SK-N-SH (cell line): Measurements from ENCODE around the gene RAB40C. TPM values are rescaled to one million over a fixed set of nuclear protein-coding genes. Genes with fewer than 3 reads are reported as not detected.

Experiments
- CTCF ChIA-PET: fragments of 300-600, 350-600 bp; formaldehyde crosslinking; extraction: SDS; loops from one replicate; lab custom pipeline; 2021; lab: Yijun Ruan, JAX
- POLR2A ChIA-PET: fragments of 350-600 bp; sonication (Branson Sonifier 250); formaldehyde crosslinking; extraction: SDS; loops from one replicate; lab custom pipeline; 2020; ENCODE audit warnings: antibody characterized with exemption, inconsistent platforms; lab: Yijun Ruan, JAX
- DNase-seq: peaks from one replicate; pipeline ENCODE4 v3.0.0; 2012
- H2AFZ ChIP-seq: fragments of 200-600 bp; sonication (generic); 2 replicates; pipeline ENCODE4 v1.8.1; 2016; ENCODE audit warnings: antibody characterized with exemption, mild to moderate bottlenecking, low read depth
- H3F3A ChIP-seq: fragments of 200-600 bp; sonication (generic); replicated peaks from 2 replicates; pipeline ENCODE3; 2016; ENCODE audit warnings: antibody characterized with exemption, mild to moderate bottlenecking; ENCODE audit not compliant: insufficient read depth
- H3K27ac ChIP-seq, 2 experiments: fragments of 200-500 bp in 1 of 2; fragments of 200-600 bp in 1 of 2; sonication (Bioruptor generic) in 1 of 2; sonication (generic), shearing (Covaris generic) in 1 of 2; 2 replicates each; pipeline versions ENCODE4 v1.5.1 to v1.6.1; 2014 to 2016; ENCODE audit warnings: low read depth in 2 of 2, inconsistent platforms in 1 of 2, low read length in 1 of 2, mild to moderate bottlenecking in 1 of 2, mixed read lengths in 1 of 2
- H3K27me3 ChIP-seq: fragments of 200-600 bp; sonication (generic), shearing (Covaris generic); 2 replicates; pipeline ENCODE4 v1.6.1; 2016; ENCODE audit warnings: mixed run types; ENCODE audit not compliant: insufficient read depth
- H3K36me3 ChIP-seq, 2 experiments: fragments of 200-500 bp in 1 of 2; fragments of 200-600 bp in 1 of 2; sonication (Bioruptor generic) in 1 of 2; sonication (generic) in 1 of 2; replicated peaks in 1 of 2; 2 replicates each; pipeline versions ENCODE3 to v1.5.1; 2014 to 2016; ENCODE audit warnings: low read length in 1 of 2, mild to moderate bottlenecking in 1 of 2; ENCODE audit not compliant: insufficient read depth in 2 of 2, control insufficient read depth in 1 of 2
- H3K4me1 ChIP-seq, 2 experiments: fragments of 200-500 bp in 1 of 2; fragments of 200-600 bp in 1 of 2; sonication (Bioruptor generic) in 1 of 2; sonication (generic), shearing (Covaris generic) in 1 of 2; 2 replicates each; pipeline versions ENCODE4 v1.5.1 to v1.6.1; 2014 to 2016; ENCODE audit warnings: low read depth in 1 of 2, low read length in 1 of 2, mixed run types in 1 of 2; ENCODE audit not compliant: insufficient read depth in 2 of 2, control insufficient read depth in 1 of 2
- H3K4me2 ChIP-seq: fragments of 200-600 bp; sonication (generic), shearing (Covaris generic); 2 replicates; pipeline ENCODE4 v1.6.1; 2017; ENCODE audit warnings: mixed run types
- H3K4me3 ChIP-seq, 2 experiments: fragments of 200-500 bp in 1 of 2; fragments of 200-600 bp in 1 of 2; sonication (Bioruptor generic) in 1 of 2; sonication (generic), shearing (Covaris generic) in 1 of 2; 2 replicates each; pipeline versions ENCODE4 v1.5.1 to v1.8.1; 2014 to 2016; ENCODE audit warnings: low read depth in 2 of 2, inconsistent platforms in 1 of 2, low read length in 1 of 2, mild to moderate bottlenecking in 1 of 2, mixed read lengths in 1 of 2, moderate library complexity in 1 of 2
- H3K79me2 ChIP-seq: fragments of 200-600 bp; sonication (generic); 2 replicates; pipeline ENCODE4 v1.8.1; 2017; ENCODE audit warnings: mild to moderate bottlenecking; ENCODE audit not compliant: insufficient read depth
- H3K9ac ChIP-seq: fragments of 200-600 bp; sonication (generic); 2 replicates; pipeline ENCODE4 v1.6.1; 2017; ENCODE audit warnings: mixed run types
- H3K9me2 ChIP-seq: fragments of 200-600 bp; sonication (generic); 2 replicates; pipeline ENCODE4 v1.6.1; 2017; ENCODE audit warnings: mixed run types
- H3K9me3 ChIP-seq: fragments of 200-600 bp; sonication (generic); 2 replicates; pipeline ENCODE4 v1.6.1; 2017; ENCODE audit warnings: mixed run types, mild to moderate bottlenecking, moderate library complexity
- H4K20me1 ChIP-seq: fragments of 200-600 bp; sonication (generic); 2 replicates; pipeline ENCODE4 v1.6.1; 2017; ENCODE audit warnings: mild to moderate bottlenecking, mixed run types; ENCODE audit not compliant: insufficient read depth
- CHD2 ChIP-seq: fragments of 150-350 bp; IDR thresholded peaks from 2 replicates; pipeline ENCODE4 v1.6.1; 2018; ENCODE audit warnings: low read length; ENCODE audit not compliant: partially characterized antibody
- ELF1 ChIP-seq: IDR thresholded peaks from 2 replicates; pipeline ENCODE4 v1.4.0; 2012
- EP300 ChIP-seq, 2 experiments: IDR thresholded peaks; 2 replicates each; pipeline versions ENCODE4 v1.4.0 to v1.6.1; 2012; ENCODE audit warnings: borderline replicate concordance in 1 of 2, low read depth in 1 of 2, low read length in 1 of 2
- EZH2phosphoT487 ChIP-seq: fragments of 200-600 bp; sonication (generic); IDR thresholded peaks from 2 replicates; pipeline ENCODE4 v1.6.1; 2017; ENCODE audit warnings: low read depth, mixed run types, mild to moderate bottlenecking, antibody characterized with exemption, moderate library complexity, borderline replicate concordance
- FOSL2 ChIP-seq: IDR thresholded peaks from 2 replicates; pipeline ENCODE4 v1.4.0; 2012; ENCODE audit warnings: low read depth, mild to moderate bottlenecking, moderate library complexity, borderline replicate concordance
- IRF3 ChIP-seq: fragments of 150-350 bp; IDR thresholded peaks from 2 replicates; pipeline ENCODE4 v1.6.1; 2016; ENCODE audit warnings: mild to moderate bottlenecking, low read depth, low read length
- JUND ChIP-seq: IDR thresholded peaks from 2 replicates; pipeline ENCODE4 v1.4.0; 2012
- MEF2A ChIP-seq: IDR thresholded peaks from 2 replicates; pipeline ENCODE4 v1.4.0; 2012; ENCODE audit warnings: low read depth, borderline replicate concordance
- MXI1 ChIP-seq: IDR thresholded peaks from 2 replicates; pipeline ENCODE4 v1.6.1; 2012; ENCODE audit warnings: mild to moderate bottlenecking, low read depth, low read length, improper control_type of control experiment
- NFIC ChIP-seq: IDR thresholded peaks from 2 replicates; pipeline ENCODE4 v1.4.0; 2012; ENCODE audit warnings: borderline replicate concordance
- NRF1 ChIP-seq: IDR thresholded peaks from 2 replicates; pipeline ENCODE4 v1.6.1; 2012; ENCODE audit warnings: low read depth, mild to moderate bottlenecking, low read length
- PBX3 ChIP-seq: IDR thresholded peaks from 2 replicates; pipeline ENCODE4; 2012
- POLR2AphosphoS5 ChIP-seq: IDR thresholded peaks from 2 replicates; pipeline ENCODE4 v1.6.1; 2012; ENCODE audit warnings: low read depth, low read length
- RAD21 ChIP-seq: IDR thresholded peaks from 2 replicates; pipeline ENCODE4 v1.6.1; 2012; ENCODE audit warnings: mild to moderate bottlenecking, low read length
- RCOR1 ChIP-seq: fragments of 150-350 bp; IDR thresholded peaks from 2 replicates; pipeline ENCODE4 v1.6.1; 2017; ENCODE audit warnings: antibody characterized with exemption, low read length
- REST ChIP-seq: IDR thresholded peaks from 2 replicates; pipeline ENCODE4 v1.6.1; 2012; ENCODE audit warnings: mild to moderate bottlenecking, low read depth, low read length, moderate library complexity
- RFX5 ChIP-seq: IDR thresholded peaks from 2 replicates; pipeline ENCODE4 v1.6.1; 2012; ENCODE audit warnings: mild to moderate bottlenecking, improper control_type of control experiment, low read length
- SIN3A ChIP-seq: IDR thresholded peaks from 2 replicates; pipeline ENCODE4 v1.6.1; 2012; ENCODE audit warnings: low read depth, mild to moderate bottlenecking, low read length, moderate library complexity, borderline replicate concordance
- SMC3 ChIP-seq: IDR thresholded peaks from 2 replicates; pipeline ENCODE4 v1.6.1; 2012; ENCODE audit warnings: low read depth, low read length, improper control_type of control experiment
- TCF12 ChIP-seq: IDR thresholded peaks from 2 replicates; pipeline ENCODE4 v1.4.0; 2012
- TEAD4 ChIP-seq: IDR thresholded peaks from 2 replicates; pipeline ENCODE4 v1.4.0; 2012; ENCODE audit warnings: mild to moderate bottlenecking, borderline replicate concordance; ENCODE audit not compliant: insufficient read depth
- WGBS: methylation state at CpG from one replicate; pipeline ENCODE4 v1.1.6; 2017; ENCODE audit warnings: low lambda C conversion rate; 5-methylcytosine and 5-hydroxymethylcytosine counted together
- polyA plus RNA-seq, 3 experiments: library from polyadenylated mRNA; depleted of rRNA; stranded (reverse); fragments of >200 nt; gene quantifications; 2 replicates each; pipeline ENCODE4 v1.2.3, GENCODE V29; 2012
- TF ChIP-seq, protein P1 (sequence below): fragments of 200-600 bp; sonication (generic); IDR thresholded peaks from 2 replicates; pipeline ENCODE4 v1.6.1; 2017; ENCODE audit warnings: antibody characterized with exemption, mild to moderate bottlenecking, moderate library complexity
- TF ChIP-seq, protein P2 (sequence below): fragments of 150-350 bp; IDR thresholded peaks from 2 replicates; pipeline ENCODE4 v1.6.1; 2017; ENCODE audit warnings: antibody characterized with exemption, low read length, low read depth, borderline replicate concordance

The RAB40C gene
- polyA plus RNA-seq, 1 of the 3 experiments (the other 2 are of a cell fraction) = 13.0 TPM

- Histone ChIP-seq H3K79me2 (peaks cover 12% of the 10 kb centered on the region; the same call in 1 of the 2 replicates), H3F3A (peaks cover 13% of the 10 kb centered on the region), H3K27me3 (no peaks in the 10 kb centered on the region), H3K4me3 (peak within 1 kb of the TSS; percentile 78 to 87), H2AFZ (peak within 1 kb of the TSS; percentile 68; the same call in 1 of the 2 replicates), H3K4me2 (peak within 1 kb of the TSS; percentile 90), H3K4me1 (peaks cover 0 to 33% of the 10 kb centered on the region in 2 experiments; a peak in 1 of 4 replicates), H4K20me1 (no peaks in the 10 kb centered on the region; the same call in 1 of the 2 replicates), H3K27ac (peak within 1 kb of the TSS; percentile 94 to 98), H3K9ac (peak within 1 kb of the TSS; percentile 90), H3K9me3 (no peaks in the 10 kb centered on the region), H3K9me2 (no peaks in the 10 kb centered on the region), H3K36me3 (peaks cover 0 to 16% of the 10 kb centered on the region in 2 experiments)
- CTCF ChIA-PET = interaction anchor here (0.9 to 2.2 kb wide), 8 partner anchors 9 to 1569 kb away, joined by 3 to 11 read pairs (median 3); partner anchors contain the start of genes JMJD8, MLST8, WDR24 and WDR90
- POLR2A ChIA-PET = interaction anchor here (0.7 to 1.6 kb wide), 8 partner anchors 12 to 109 kb away, joined by 3 to 5 read pairs (median 4); partner anchors contain the start of genes ANTKMT, CAPN15, RAB40C and WDR90
- peak; percentile 94 for DNase-seq
- 1% methylated on average over 45 of the region's 91 CpGs for WGBS
- peak; percentile 70 for TF ChIP-seq FOSL2
- peak; percentile 94 for TF ChIP-seq TEAD4
- TF ChIP-seq MXI1 = peak; percentile 96
- TF ChIP-seq RFX5 = no peak
- TF ChIP-seq TCF12 = peak; percentile 18; the same call in 1 of the 2 replicates
- no peak for TF ChIP-seq NFIC
- TF ChIP-seq EZH2phosphoT487 = no peak
- TF ChIP-seq, protein P1, sequence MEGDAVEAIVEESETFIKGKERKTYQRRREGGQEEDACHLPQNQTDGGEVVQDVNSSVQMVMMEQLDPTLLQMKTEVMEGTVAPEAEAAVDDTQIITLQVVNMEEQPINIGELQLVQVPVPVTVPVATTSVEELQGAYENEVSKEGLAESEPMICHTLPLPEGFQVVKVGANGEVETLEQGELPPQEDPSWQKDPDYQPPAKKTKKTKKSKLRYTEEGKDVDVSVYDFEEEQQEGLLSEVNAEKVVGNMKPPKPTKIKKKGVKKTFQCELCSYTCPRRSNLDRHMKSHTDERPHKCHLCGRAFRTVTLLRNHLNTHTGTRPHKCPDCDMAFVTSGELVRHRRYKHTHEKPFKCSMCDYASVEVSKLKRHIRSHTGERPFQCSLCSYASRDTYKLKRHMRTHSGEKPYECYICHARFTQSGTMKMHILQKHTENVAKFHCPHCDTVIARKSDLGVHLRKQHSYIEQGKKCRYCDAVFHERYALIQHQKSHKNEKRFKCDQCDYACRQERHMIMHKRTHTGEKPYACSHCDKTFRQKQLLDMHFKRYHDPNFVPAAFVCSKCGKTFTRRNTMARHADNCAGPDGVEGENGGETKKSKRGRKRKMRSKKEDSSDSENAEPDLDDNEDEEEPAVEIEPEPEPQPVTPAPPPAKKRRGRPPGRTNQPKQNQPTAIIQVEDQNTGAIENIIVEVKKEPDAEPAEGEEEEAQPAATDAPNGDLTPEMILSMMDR = no peak
- TF ChIP-seq IRF3 = no peak
- TF ChIP-seq JUND = no peak
- TF ChIP-seq PBX3 = no peak
- no peak for TF ChIP-seq SMC3
- TF ChIP-seq CHD2 = peak; percentile 84
- no peak for TF ChIP-seq RAD21
- TF ChIP-seq POLR2AphosphoS5 = peak; percentile 80
- 0 out of 4 replicates have a peak, but pooled peaks of 1 of the 2 experiments have one; percentile 1 for TF ChIP-seq EP300 (IDR thresholded peaks at IDR 0.05; ENCODE audit: borderline replicate concordance in 1 of 2, low read depth in 1 of 2, low read length in 1 of 2)
- no peak; the same call in 1 of the 2 replicates for TF ChIP-seq REST
- no peak for TF ChIP-seq MEF2A
- TF ChIP-seq ELF1 = 0 out of 2 replicates have a peak, but pooled peaks have one; percentile 41
- no peak for TF ChIP-seq NRF1
- TF ChIP-seq SIN3A = peak; percentile 60; the same call in 1 of the 2 replicates
- TF ChIP-seq, protein P2, sequence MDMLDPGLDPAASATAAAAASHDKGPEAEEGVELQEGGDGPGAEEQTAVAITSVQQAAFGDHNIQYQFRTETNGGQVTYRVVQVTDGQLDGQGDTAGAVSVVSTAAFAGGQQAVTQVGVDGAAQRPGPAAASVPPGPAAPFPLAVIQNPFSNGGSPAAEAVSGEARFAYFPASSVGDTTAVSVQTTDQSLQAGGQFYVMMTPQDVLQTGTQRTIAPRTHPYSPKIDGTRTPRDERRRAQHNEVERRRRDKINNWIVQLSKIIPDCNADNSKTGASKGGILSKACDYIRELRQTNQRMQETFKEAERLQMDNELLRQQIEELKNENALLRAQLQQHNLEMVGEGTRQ = no peak
- no peak for TF ChIP-seq RCOR1
These were observed 46.6 kb downstream of the RAB40C start, which contains the start of gene METTL26 for GRCh38 chr16:636206-637080. Gene METTL26, minus strand, starts transcription at chr16:636305. Its CDS starts 15 bp downstream, at chr16:636290.
